Measurements from ENCODE around the gene INPP5D.

Gene INPP5D

DNA sequence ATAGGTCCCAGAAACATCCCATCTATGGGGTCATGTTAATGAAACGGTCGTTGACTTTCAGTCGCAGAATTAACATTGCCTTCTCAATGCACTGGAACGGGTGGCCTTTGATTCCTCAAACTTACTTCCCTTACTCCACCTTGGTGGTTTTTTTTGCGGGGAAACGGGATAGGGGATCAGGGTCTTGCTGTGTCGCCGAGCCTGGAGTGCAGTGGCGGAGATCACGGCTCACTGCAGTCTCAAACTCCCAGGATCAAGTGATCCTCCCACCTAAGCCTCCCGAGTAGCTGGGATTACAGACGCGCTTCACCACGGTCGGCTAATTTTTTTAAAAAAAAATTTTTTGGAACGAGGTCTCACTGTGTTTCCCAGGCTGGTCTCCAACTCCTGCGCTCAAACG, 192.1 kb downstream of the INPP5D start:
- no peak for DNase-seq (ENCODE audit: low read depth)
- peak overlapping the region; percentile 85 for H3K4me3 ChIP-seq (ENCODE audit: low read length)
- TF ChIP-seq CTCF (IDR thresholded peaks at IDR 0.05; ENCODE audit: insufficient read depth, low read depth, low read length, missing control alignments): no peak

- H3K4me3 ChIP-seq (ENCODE audit: low read length): no peak overlapping the region
- TF ChIP-seq CTCF (IDR thresholded peaks at IDR 0.05; ENCODE audit: insufficient read depth, low read depth, low read length, missing control alignments): no peak
- DNase-seq (ENCODE audit: low read depth): no peak
Observed at GRCh38 chr2:233255151-233255550, 195.0 kb downstream of the INPP5D start.

DNA sequence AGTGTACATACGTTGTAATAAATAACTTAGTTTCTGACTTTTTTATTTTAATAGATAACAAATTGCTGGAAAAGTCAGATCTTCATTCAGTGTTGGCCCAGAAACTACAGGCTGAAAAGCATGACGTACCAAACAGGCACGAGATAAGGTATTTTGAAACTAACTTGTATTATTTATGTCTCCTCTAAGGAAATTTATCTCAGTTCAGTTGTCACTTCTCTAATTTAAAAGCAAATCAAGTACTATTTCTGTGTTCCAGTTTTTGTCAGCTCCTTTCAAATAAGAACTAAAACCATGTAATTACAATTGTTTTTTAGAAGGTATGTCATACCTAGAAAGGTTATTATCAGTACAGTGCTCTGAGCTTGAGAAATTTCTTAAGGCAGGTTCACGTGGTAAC, 195.9 kb downstream of the INPP5D start:
- TF ChIP-seq CTCF (IDR thresholded peaks at IDR 0.05; ENCODE audit: insufficient read depth, low read depth, low read length, missing control alignments): no peak
- no peak for DNase-seq (ENCODE audit: low read depth)
- no peak overlapping the region for H3K4me3 ChIP-seq (ENCODE audit: low read length)

Measured in epithelial cell of esophagus (primary cell).